ENCODE measurements around the gene FXR2. TPM values are rescaled to one million over a fixed set of nuclear protein-coding genes. Genes with fewer than 3 reads are reported as not detected.

The FXR2 gene
- total RNA-seq, 1 donor from 2014 or later: 39.3 TPM

DNA sequence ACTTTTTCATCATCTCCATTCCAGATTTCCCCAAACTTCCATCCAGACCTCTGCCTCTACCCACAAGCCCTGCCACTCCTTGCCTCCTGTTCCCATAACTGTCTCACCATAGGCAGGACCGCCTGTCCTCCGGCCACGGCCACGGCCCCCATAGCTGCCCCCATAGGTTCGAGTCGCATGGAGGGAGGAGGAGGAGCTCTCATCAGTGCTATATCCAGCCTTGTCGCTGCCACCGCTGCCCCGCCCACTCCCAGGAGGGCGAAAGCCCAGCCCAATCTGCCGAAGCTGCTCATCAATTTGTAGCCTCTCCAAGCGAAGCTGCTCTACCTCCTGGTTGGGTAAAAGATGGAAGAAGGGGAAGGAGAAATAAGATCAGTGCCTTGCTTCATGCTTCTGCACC is 21.4 kb downstream of the FXR2 start:
- DNase-seq: no peak
- Histone ChIP-seq H3K4me1 (peaks cover 4% of the 10 kb centered on the region), H3K4me3 (no peak overlapping the region), H3K27me3 (no peaks in the 10 kb centered on the region), H3K27ac (no peak overlapping the region), H3K36me3 (peaks cover 75% of the 10 kb centered on the region), H3K9me3 (no peaks in the 10 kb centered on the region)
- intact Hi-C loops (cut with DNase I): no loop called here
- no peak for ATAC-seq
- TF ChIP-seq CTCF (IDR thresholded peaks at IDR 0.05): no peak

GRCh38 chr17:7592422-7593021 is 22.2 kb downstream of the FXR2 start:
- TF ChIP-seq CTCF (IDR thresholded peaks at IDR 0.05): no peak
- Histone ChIP-seq H3K9me3 (no peaks in the 10 kb centered on the region), H3K4me1 (peaks cover 4% of the 10 kb centered on the region), H3K27ac (no peak overlapping the region), H3K27me3 (no peaks in the 10 kb centered on the region), H3K4me3 (no peak overlapping the region), H3K36me3 (peaks cover 74% of the 10 kb centered on the region)
- DNase-seq (no peak), ATAC-seq (no peak)
- intact Hi-C loops (cut with DNase I): no loop called here

GRCh38 chr17:7591596-7591995 is 23.1 kb downstream of the FXR2 start:
- Histone ChIP-seq H3K27ac (no peak overlapping the region), H3K9me3 (no peaks in the 10 kb centered on the region), H3K27me3 (no peaks in the 10 kb centered on the region), H3K4me3 (no peak overlapping the region), H3K36me3 (peaks cover 71% of the 10 kb centered on the region), H3K4me1 (peaks cover 4% of the 10 kb centered on the region)
- intact Hi-C loops (cut with DNase I): no loop called here
- ATAC-seq (no peak), DNase-seq (no peak)
- no peak for TF ChIP-seq CTCF (IDR thresholded peaks at IDR 0.05)

GRCh38 chr17:7590743-7591142 is 24.0 kb downstream of the FXR2 start:
- no peaks in the 10 kb centered on the region for H3K27me3 ChIP-seq
- H3K9me3 ChIP-seq: no peaks in the 10 kb centered on the region
- peaks cover 4% of the 10 kb centered on the region for H3K4me1 ChIP-seq
- no peak for ATAC-seq
- H3K4me3 ChIP-seq: no peak overlapping the region
- peaks cover 63% of the 10 kb centered on the region for H3K36me3 ChIP-seq
- no peak for TF ChIP-seq CTCF (IDR thresholded peaks at IDR 0.05)
- intact Hi-C loops (cut with DNase I): no loop called here
- no peak for DNase-seq
- H3K27ac ChIP-seq: no peak overlapping the region

DNA sequence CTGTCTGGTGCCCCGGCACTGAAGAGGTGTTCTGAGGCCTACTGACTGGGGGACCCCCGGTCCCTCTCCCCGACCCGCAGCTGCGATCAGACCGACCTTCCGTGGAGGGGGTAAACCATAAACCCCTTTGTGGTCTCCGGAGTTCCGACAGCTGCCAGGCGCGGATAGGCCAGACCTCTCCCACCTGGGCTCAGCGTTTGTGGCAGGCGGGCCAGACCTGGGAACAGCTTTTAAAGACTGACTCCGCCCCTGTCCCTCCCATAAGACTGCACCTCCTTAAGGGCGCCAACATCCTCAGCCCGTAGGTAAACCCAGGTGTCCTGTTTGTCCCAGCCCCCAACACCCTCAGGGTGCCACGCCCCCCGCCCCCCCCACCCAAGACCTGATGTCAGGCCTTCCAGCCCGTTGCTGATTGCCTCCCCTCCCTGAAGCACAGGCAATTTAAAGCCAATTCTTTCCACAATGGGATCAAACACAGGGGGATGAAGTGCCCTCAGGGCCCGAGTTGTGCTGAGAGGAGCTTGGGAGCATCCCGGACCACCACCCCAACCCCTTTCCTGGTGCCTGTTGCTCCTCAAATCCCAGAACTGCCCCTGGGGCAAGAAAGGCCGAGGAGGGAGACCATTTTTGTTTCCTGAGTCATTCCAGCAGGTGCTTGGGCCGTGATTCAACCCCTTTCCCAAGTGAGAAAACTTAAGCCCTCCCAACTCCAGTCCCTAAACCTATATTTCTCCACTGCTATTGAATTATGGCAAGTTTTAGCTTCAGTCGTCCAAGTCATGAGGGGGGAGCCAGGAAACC is 24.6 kb downstream of the FXR2 start, which contains the start of gene SOX15:
Gene SOX15, minus strand, starts transcription at position 204 of the 801 bp plus-strand sequence. CDS start 418 bp downstream, outside the sequence.
- intact Hi-C loops (cut with DNase I): no loop called here
- Histone ChIP-seq H3K4me3 (peak within 1 kb of the TSS; percentile 28), H3K36me3 (peaks cover 56% of the 10 kb centered on the region), H3K27me3 (no peaks in the 10 kb centered on the region), H3K27ac (no peak within 1 kb of the TSS), H3K4me1 (peaks cover 9% of the 10 kb centered on the region), H3K9me3 (no peaks in the 10 kb centered on the region)
- TF ChIP-seq CTCF (IDR thresholded peaks at IDR 0.05): no peak
- DNase-seq (no peak), ATAC-seq (no peak)

Data from upper lobe of right lung (tissue), 1 donor.